Peyer's patch (tissue), 4 donors: ENCODE results near the gene TRAF3IP3.

Experiments
- CTCF ChIP-seq, 6 experiments: fragments of 450-650 bp in 4 of 6; fragments of 200-600 bp in 2 of 6; sonication (generic) in 1 of 6; IDR thresholded peaks; one replicate each; pipeline ENCODE4 v1.5.1; 2017 to 2019; ENCODE audit warnings: antibody characterized with exemption in 6 of 6, mild to moderate bottlenecking in 3 of 6, moderate library complexity in 1 of 6
- POLR2A ChIP-seq, 2 donors: fragments of 450-650 bp; IDR thresholded peaks; one replicate each; pipeline ENCODE4 v1.5.1; 2017; ENCODE audit warnings: antibody characterized with exemption in 2 of 2, mild to moderate bottlenecking in 2 of 2, moderate library complexity in 2 of 2

GRCh38 chr1:209810783-209811182 is 54.9 kb downstream of the TRAF3IP3 start:
- TF ChIP-seq POLR2A (IDR thresholded peaks at IDR 0.05) (no peak), CTCF (IDR thresholded peaks at IDR 0.05) (no peak)
